GM03348 (cell line): Measurements from ENCODE around the gene PSMD12.
"Not testable (repeated sequence)": the region's sequence is repeated elsewhere in the genome, so short reads cannot be mapped to it uniquely, and the experiment has no call there.

Experiments
- DNase-seq: peaks from one replicate; pipeline ENCODE4 v3.0.0; 2012; ENCODE audit warnings: low spot score

The PSMD12 gene

GRCh38 chr17:67353929-67354574 is 12.3 kb downstream of the PSMD12 start:
- no peak for DNase-seq

DNA sequence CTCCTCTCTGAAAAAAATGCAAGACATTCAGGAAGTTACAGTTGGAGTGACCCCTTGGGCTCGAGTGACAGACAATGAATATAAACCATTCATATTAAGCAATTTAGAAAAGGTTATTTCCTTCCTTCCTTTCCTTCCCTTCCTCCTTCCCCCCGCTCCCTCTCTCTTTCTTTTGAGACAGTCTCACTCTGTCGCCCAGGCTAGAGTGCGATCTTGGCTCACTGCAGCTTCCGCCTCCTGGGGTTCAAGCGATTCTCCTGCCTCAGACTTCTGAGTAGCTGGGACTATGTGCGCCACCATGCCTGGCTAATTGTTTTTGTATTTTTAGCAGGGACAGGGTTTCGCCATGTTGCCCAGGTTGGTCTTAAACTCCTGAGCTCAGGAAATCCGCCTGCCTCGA is 13.2 kb downstream of the PSMD12 start:
- no peak for DNase-seq

GRCh38 chr17:67349420-67349819 is 17.0 kb downstream of the PSMD12 start:
- DNase-seq, result no peak

GRCh38 chr17:67347826-67348225 is 18.6 kb downstream of the PSMD12 start:
- DNase-seq, result no peak

- no peak for DNase-seq
Observed at GRCh38 chr17:67343237-67343636, 23.1 kb downstream of the PSMD12 start.

DNA sequence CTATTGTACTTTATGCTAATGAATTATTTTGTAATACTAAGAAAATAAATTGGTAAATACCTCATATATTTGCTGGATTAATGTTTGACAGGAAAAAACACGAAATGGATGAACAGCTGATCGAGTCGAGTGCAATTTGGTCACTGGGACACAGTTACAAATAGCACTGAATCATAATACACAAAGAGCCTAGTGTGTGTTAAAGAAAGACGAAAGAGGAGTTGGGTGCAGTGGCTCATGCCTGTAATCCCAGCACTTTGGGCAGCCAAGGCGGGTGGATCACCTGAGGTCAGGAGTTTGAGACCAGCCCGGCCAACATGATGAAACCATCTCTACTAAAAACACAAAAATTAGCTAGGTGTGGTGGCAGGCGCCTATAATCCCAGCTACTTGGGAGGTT is 28.0 kb downstream of the PSMD12 start:
- DNase-seq, result not testable (repeated sequence)

GRCh38 chr17:67336859-67337258 is 29.5 kb downstream of the PSMD12 start:
- DNase-seq, result no peak

DNA sequence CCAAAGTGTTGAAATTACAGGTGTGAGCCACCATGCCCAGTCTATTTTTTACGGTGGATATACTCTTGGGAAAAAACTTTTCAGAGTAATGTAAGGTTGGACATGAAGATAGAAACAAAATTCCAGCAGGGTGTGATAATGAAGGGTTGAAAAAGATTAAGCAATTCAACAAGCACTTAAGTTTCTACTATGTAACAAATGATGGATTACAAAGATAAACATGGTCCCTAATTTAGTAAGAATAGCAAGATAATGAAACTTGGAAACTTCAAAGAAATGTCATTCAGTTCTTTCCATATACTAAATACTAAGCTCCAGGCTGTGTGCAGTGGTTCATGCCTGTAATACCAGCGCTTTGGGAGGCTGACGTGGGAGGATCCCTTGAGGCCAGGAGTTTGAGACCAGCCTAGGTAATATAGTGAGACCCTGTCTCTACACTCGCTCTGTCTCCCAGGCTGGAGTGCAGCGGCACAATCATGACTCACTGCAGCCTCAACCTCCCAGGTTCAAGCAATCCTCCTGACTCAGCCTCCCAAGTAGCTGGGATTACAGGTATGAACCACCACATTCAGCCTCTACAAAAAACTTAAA is 31.0 kb downstream of the PSMD12 start:
- no peak for DNase-seq

- DNase-seq, result not testable (repeated sequence)
Observed at GRCh38 chr17:67332162-67332508, 34.2 kb downstream of the PSMD12 start.

DNA sequence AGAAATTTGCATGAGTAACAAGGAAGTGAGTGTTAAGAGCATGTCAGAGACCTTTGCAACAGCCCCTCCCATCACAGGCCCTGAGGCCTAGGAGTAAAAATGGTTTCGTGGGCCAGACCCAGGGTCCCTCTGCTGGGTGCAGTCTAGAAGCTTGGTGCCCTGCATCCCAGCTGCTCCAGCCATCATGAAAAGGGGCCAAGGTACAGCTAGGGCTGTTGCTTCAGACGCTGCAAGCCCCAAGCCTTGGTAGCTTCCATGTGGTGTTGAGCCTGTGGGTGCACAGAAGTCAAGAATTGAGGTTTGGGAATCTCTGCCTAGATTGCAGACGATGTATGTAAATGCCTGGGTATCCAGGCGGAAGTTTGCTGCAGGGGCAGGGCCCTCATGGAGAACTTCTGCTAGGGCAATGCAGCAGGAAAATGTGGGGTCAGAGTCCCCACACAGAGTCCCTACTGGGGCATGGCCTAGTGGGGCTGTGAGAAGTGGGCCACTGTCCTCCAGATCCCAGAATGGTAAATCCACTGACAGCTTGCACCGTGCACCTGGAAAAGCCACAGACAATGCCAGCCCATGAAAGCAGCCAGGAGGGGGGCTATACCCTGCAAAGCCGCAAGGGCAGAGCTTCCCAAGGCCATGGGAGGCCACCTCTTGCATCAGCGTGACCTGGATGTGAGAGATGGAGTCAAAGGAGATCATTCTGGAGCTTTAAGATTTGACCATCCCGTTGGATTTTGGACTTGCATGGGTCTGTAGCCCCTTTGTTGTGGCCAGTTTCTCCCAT is 34.8 kb downstream of the PSMD12 start:
- not testable (repeated sequence) for DNase-seq

DNA sequence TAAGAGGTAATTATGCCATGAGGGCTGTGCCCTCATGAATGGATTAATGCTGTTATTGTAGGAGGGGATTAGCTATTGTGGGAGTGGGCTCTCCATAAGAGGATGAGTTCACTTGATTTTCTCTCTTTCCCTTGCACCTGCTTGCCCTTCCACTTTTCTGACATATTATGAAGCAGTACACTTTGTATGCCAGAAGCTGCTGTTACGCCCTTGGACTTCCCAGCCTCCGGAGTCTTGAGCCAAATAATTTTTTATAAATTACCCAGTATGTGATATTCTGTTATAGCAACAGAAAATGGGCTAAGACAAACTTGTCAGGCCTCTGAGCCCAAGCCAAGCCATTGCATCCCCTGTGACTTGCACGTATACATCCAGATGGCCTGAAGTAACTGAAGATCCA is 38.4 kb downstream of the PSMD12 start:
- DNase-seq, result no peak

DNA sequence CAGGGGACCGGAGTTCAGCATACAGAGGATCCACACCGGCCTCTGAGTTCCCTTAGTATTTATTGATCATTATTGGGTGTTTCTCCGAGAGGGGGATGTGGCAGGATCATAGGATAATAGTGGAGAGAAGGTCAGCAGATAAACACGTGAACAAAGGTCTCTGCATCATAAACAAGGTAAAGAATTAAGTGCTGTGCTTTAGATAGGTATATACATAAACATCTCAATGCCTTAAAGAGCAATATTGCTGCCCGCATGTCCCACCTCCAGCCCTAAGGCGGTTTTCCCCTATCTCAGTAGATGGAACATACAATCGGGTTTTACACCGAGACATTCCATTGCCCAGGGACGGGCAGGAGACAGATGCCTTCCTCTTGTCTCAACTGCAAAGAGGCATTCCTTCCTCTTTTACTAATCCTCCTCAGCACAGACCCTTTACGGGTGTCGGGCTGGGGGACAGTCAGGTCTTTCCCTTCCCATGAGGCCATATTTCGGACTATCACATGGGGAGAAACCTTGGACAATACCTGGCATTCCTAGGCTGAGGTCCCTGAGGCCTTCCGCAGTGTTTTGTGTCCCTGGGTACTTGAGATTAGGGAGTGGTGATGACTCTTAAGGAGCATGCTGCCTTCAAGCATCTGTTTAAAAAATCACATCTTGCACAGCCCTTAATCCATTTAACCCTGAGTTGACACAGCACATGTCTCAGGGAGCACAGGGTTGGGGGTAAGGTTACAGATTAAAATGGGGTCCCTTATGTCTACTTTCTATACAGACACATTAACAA is 39.2 kb downstream of the PSMD12 start:
- not testable (repeated sequence) for DNase-seq

GRCh38 chr17:67326440-67326839 is 39.9 kb downstream of the PSMD12 start:
- DNase-seq, result no peak

- no peak for DNase-seq
Observed at GRCh38 chr17:67324330-67324729, 42.0 kb downstream of the PSMD12 start.

GRCh38 chr17:67323445-67323844 is 42.9 kb downstream of the PSMD12 start:
- no peak for DNase-seq

DNA sequence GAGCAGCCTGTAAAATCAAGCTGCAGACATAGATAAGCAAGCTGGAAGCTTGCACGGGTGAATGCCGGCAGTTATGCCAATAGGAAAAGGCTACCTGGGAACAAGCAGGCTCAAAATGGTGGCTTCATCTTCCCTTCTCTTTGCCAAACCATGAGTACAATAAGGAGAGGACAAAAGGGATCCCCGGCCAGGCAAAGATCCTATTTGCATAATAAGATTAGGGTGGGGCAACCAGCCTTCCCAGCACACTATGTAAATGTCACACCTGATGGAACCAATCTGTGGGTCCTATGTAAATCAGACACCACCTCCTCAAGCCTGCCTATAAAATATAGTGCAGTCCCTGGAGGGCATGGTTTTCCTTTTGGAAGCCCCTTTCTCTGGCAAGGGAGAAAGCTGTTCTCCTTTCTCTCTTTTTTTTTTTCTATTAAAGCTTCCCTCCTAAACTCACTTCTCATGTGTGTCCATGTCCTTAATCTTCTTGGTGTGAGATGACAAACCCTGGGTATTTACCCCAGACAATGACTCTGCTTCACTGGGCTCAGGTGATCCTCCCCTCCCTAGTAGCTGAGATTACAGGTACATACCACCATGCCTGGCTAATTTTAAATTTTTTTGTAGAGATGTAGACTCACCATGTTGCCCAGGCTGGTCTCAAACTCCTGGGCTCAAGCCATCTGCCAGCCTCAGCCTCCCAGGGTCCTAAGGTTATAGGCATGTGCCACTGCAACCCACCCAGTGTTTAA is 44.2 kb downstream of the PSMD12 start:
- DNase-seq, result no peak

- DNase-seq, result not testable (repeated sequence)
Observed at GRCh38 chr17:67321486-67321885, 44.9 kb downstream of the PSMD12 start.

- DNase-seq, result no peak
Observed at GRCh38 chr17:67316781-67317180, 49.6 kb downstream of the PSMD12 start.

GRCh38 chr17:67315865-67316264 is 50.5 kb downstream of the PSMD12 start:
- DNase-seq, result no peak

DNA sequence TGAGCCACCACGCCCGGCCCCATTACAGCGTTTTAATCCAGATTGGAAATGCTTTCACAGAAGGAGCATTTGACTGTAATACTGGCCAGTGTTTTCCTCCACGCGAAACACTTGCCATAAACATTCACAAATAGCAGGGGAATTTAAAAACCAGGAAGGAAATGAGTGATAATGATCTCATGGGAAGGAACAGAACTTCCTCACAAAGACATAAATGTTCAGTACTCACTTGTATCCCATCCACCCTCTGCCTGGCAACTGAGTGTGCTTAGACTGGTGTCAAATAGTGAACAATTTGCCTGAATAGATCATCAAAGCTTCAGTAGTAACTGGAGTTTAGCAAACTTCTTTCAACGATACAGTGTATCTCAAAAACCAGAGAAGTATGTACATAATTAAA is 54.1 kb downstream of the PSMD12 start:
- no peak for DNase-seq

GRCh38 chr17:67311575-67311974 is 54.8 kb downstream of the PSMD12 start:
- DNase-seq, result no peak

- DNase-seq, result no peak
Observed at GRCh38 chr17:67310406-67310805, 56.0 kb downstream of the PSMD12 start.
